Measurements from ENCODE around the gene EXOC3. TPM values are rescaled to one million over a fixed set of nuclear protein-coding genes. Genes with fewer than 3 reads are reported as not detected.
A peak's percentile ranks its signal among the peaks of the same experiment; 100 is the strongest.

Gene EXOC3
- total RNA-seq, result 100 to 1,000 TPM in 1 of 4 donors, 10 to 100 TPM in 3; 69.9 to 240 (median 76.1) TPM

GRCh38 chr5:442335-443238 lies at the start of gene EXOC3:
Gene EXOC3, plus strand, starts transcription at chr5:443176. Its CDS starts 3,030 bp downstream, at chr5:446206.
- Histone ChIP-seq H3K4me1 (peaks cover 8 to 32% (median 17%) of the 10 kb centered on the region in 4 donors), H3K36me3 (peaks cover 0 to 5% (median 2%) of the 10 kb centered on the region in 4 donors), H3K9me3 (no peaks in the 10 kb centered on the region), H3K27ac (peak within 1 kb of the TSS; percentile 82 to 94 (median 86)), H3K27me3 (no peaks in the 10 kb centered on the region), H3K4me3 (peak within 1 kb of the TSS; percentile 61 to 92 (median 81))
- in situ Hi-C loops (cut with MboI; ENCODE audit: low pct_ligation_motif_present in 1 of 4, low pct_unique_long_range_greater_than_20kb in 1 of 4, low sequenced_read_pairs in 3 of 4), result no loop called here
- TF ChIP-seq POLR2A (IDR thresholded peaks at IDR 0.05) (peak; percentile 64), EP300 (IDR thresholded peaks at IDR 0.05; ENCODE audit: low read depth) (no peak), POLR2AphosphoS5 (IDR thresholded peaks at IDR 0.05) (peak; percentile 61 to 84 (median 76))
- 0 to 11% methylated on average over 1 to 42 of the region's 73 CpGs for WGBS, 2 donors (ENCODE audit: low coverage in 1 of 2)
- DNase-seq, result peak; percentile 82
- intact Hi-C loops (cut with DNase I; ENCODE audit: low total_unique reads), result no loop called here

GRCh38 chr5:393846-394275 lies 49.1 kb upstream of the EXOC3 start:
- no peak overlapping the region for H3K4me3 ChIP-seq
- no peak for TF ChIP-seq CTCF (IDR thresholded peaks at IDR 0.05)
- no peak for TF ChIP-seq POLR2AphosphoS5 (IDR thresholded peaks at IDR 0.05)
- TF ChIP-seq POLR2A (IDR thresholded peaks at IDR 0.05), result no peak
- TF ChIP-seq EP300 (IDR thresholded peaks at IDR 0.05; ENCODE audit: low read depth), result no peak
- in situ Hi-C loops (cut with MboI; ENCODE audit: low pct_ligation_motif_present in 1 of 4, low pct_unique_long_range_greater_than_20kb in 1 of 4, low sequenced_read_pairs in 3 of 4), result no loop called here
- peaks cover under 1% of the 10 kb centered on the region for H3K27me3 ChIP-seq
- no peak overlapping the region for H3K27ac ChIP-seq
- no peaks in the 10 kb centered on the region for H3K36me3 ChIP-seq
- DNase-seq, result no peak
- no peaks in the 10 kb centered on the region for H3K9me3 ChIP-seq
- H3K4me1 ChIP-seq, result peaks cover 0 to 10% (median 0%) of the 10 kb centered on the region in 4 donors
- intact Hi-C loops (cut with DNase I; ENCODE audit: low total_unique reads), result no loop called here
- WGBS, 2 donors (ENCODE audit: low coverage in 1 of 2), result 88 to 89% methylated on average over 5 to 10 of the region's 10 CpGs

GRCh38 chr5:394671-395155 lies 48.3 kb upstream of the EXOC3 start:
- Histone ChIP-seq H3K27ac (peak overlapping the region in 3 of 4 donors; percentile 27 to 52 (median 35)), H3K4me3 (no peak overlapping the region), H3K27me3 (peaks cover 8% of the 10 kb centered on the region), H3K4me1 (peaks cover 0 to 13% (median 4%) of the 10 kb centered on the region in 4 donors), H3K36me3 (no peaks in the 10 kb centered on the region), H3K9me3 (no peaks in the 10 kb centered on the region)
- DNase-seq, result no peak
- in situ Hi-C loops (cut with MboI; ENCODE audit: low pct_ligation_motif_present in 1 of 4, low pct_unique_long_range_greater_than_20kb in 1 of 4, low sequenced_read_pairs in 3 of 4), result no loop called here
- intact Hi-C loops (cut with DNase I; ENCODE audit: low total_unique reads), result no loop called here
- 78% methylated on average over 17 of the region's 18 CpGs; no CpG with 5 or more reads in 1 of the 2 donors for WGBS, 2 donors (ENCODE audit: low coverage in 1 of 2)
- no peak for TF ChIP-seq POLR2AphosphoS5 (IDR thresholded peaks at IDR 0.05)

GRCh38 chr5:395156-395920 lies 47.6 kb upstream of the EXOC3 start:
- in situ Hi-C loops (cut with MboI; ENCODE audit: low pct_ligation_motif_present in 1 of 4, low pct_unique_long_range_greater_than_20kb in 1 of 4, low sequenced_read_pairs in 3 of 4) (no loop called here), intact Hi-C loops (cut with DNase I; ENCODE audit: low total_unique reads) (no loop called here)
- peaks cover 14% of the 10 kb centered on the region for H3K27me3 ChIP-seq
- TF ChIP-seq EP300 (IDR thresholded peaks at IDR 0.05; ENCODE audit: low read depth), result no peak
- TF ChIP-seq POLR2AphosphoS5 (IDR thresholded peaks at IDR 0.05), result no peak
- no peak for TF ChIP-seq POLR2A (IDR thresholded peaks at IDR 0.05)
- no peak for TF ChIP-seq CTCF (IDR thresholded peaks at IDR 0.05)
- peaks cover 0 to 19% (median 10%) of the 10 kb centered on the region in 4 donors for H3K4me1 ChIP-seq
- no peaks in the 10 kb centered on the region for H3K36me3 ChIP-seq
- H3K4me3 ChIP-seq, result no peak overlapping the region
- H3K27ac ChIP-seq, result peak overlapping the region; percentile 25 to 52 (median 31)
- 78 to 85% methylated on average over 4 to 21 of the region's 21 CpGs for WGBS, 2 donors (ENCODE audit: low coverage in 1 of 2)
- no peaks in the 10 kb centered on the region for H3K9me3 ChIP-seq
- DNase-seq, result no peak

Measured in transverse colon (tissue), 4 donors.